GM12878 (cell line): Measurements from ENCODE around the gene CCDC51. TPM values are rescaled to one million over a fixed set of nuclear protein-coding genes. Genes with fewer than 3 reads are reported as not detected.
A peak's percentile ranks its signal among the peaks of the same experiment; 100 is the strongest.

Experiments
- ATAC-seq: fragments of 200-7000 bp; cut with Tn5 transposase; 3 replicates; pipeline ENCODE4 v1.9.1; 2020; ENCODE audit warnings: mild to moderate bottlenecking, moderate library complexity
- BruUV-seq: library from RNA; stranded (reverse); fragments of 400-500 nt; replicated peaks from 2 replicates; lab custom pipeline; 2021; lab: Mats Ljungman, UMichigan
- CTCF ChIA-PET: fragments of 300-600 bp; sonication (Branson Sonifier 250); formaldehyde crosslinking; extraction: SDS; loops from one replicate; lab custom pipeline; 2021; ENCODE audit warnings: inconsistent platforms; lab: Yijun Ruan, JAX
- POLR2A ChIA-PET: fragments of 350-600 bp; formaldehyde crosslinking; extraction: SDS; loops from one replicate; lab custom pipeline; 2021; ENCODE audit warnings: inconsistent platforms; lab: Charles Lee
- RAD21 ChIA-PET: fragments of 300-600 bp; sonication (Branson Sonifier 250); formaldehyde crosslinking; loops from one replicate; lab custom pipeline; 2023; ENCODE audit warnings: antibody characterized with exemption; ENCODE audit not compliant: unreplicated experiment; lab: Charles Lee
- SMC1A ChIA-PET: fragments of 300-600 bp; sonication (Branson Sonifier 250); formaldehyde crosslinking; loops from one replicate; lab custom pipeline; 2023; ENCODE audit not compliant: unreplicated experiment, uncharacterized antibody; lab: Charles Lee
- DNase-seq: peaks from one replicate; pipeline ENCODE4 v3.0.0-alpha.2; 2011; ENCODE audit warnings: low read depth, low spot score
- FAIRE-seq: peaks from 3 replicates; lab custom pipeline; 2011; peaks lifted over from hg19 to GRCh38; lab: Jason Lieb, UNC
- H2AFZ ChIP-seq: 2 replicates; pipeline ENCODE4 v1.6.0; 2011; ENCODE audit warnings: low read depth, low read length, control low read depth; ENCODE audit not compliant: control insufficient read depth
- H3K27ac ChIP-seq: 2 replicates; pipeline ENCODE4 v1.5.1; 2011; ENCODE audit warnings: control low read depth; ENCODE audit not compliant: control insufficient read depth, insufficient read depth
- H3K27me3 ChIP-seq, 2 experiments: replicated peaks in 1 of 2; 2 replicates each; pipeline versions ENCODE4 v1.6.0 to v1.6.1; 2011; ENCODE audit warnings: low read length in 1 of 2; ENCODE audit not compliant: control insufficient read depth in 2 of 2, insufficient read depth in 2 of 2
- H3K36me3 ChIP-seq, 2 experiments: 2 replicates each; pipeline ENCODE4 v1.5.1; 2011; ENCODE audit warnings: low read length in 1 of 2; ENCODE audit not compliant: control insufficient read depth in 2 of 2, insufficient read depth in 2 of 2
- H3K4me1 ChIP-seq: 2 replicates; pipeline ENCODE4 v1.6.1; 2011; ENCODE audit warnings: mild to moderate bottlenecking, low read length, moderate library complexity, mixed read lengths; ENCODE audit not compliant: control insufficient read depth, insufficient read depth
- H3K4me2 ChIP-seq: 2 replicates; pipeline ENCODE4 v1.6.0; 2011; ENCODE audit warnings: control low read depth; ENCODE audit not compliant: control insufficient read depth, insufficient read depth
- H3K4me3 ChIP-seq: fragments of 200-600 bp; sonication (generic); 2 replicates; pipeline ENCODE4 v1.5.1; 2016
- H3K79me2 ChIP-seq: 2 replicates; pipeline ENCODE4 v1.6.0; 2011; ENCODE audit warnings: low read length; ENCODE audit not compliant: control insufficient read depth, insufficient read depth
- H3K9ac ChIP-seq: 2 replicates; pipeline ENCODE4 v1.8.0; 2011; ENCODE audit warnings: low read length, control low read depth, mixed read lengths; ENCODE audit not compliant: control insufficient read depth, insufficient read depth
- H3K9me3 ChIP-seq: replicated peaks from 3 replicates; pipeline ENCODE4 v1.5.1; 2011; ENCODE audit warnings: mild to moderate bottlenecking, low read length; ENCODE audit not compliant: control insufficient read depth, insufficient read depth
- H4K20me1 ChIP-seq: 2 replicates; pipeline ENCODE4 v1.6.0; 2011; ENCODE audit not compliant: control insufficient read depth, insufficient read depth
- BACH1 ChIP-seq: fragments of 450-650 bp; IDR thresholded peaks from 2 replicates; pipeline ENCODE4 v1.6.1; 2017; ENCODE audit warnings: mild to moderate bottlenecking, borderline replicate concordance
- BCL11A ChIP-seq: IDR thresholded peaks from 2 replicates; pipeline ENCODE4 v1.6.1; 2011; ENCODE audit warnings: low read depth, low read length
- CEBPB ChIP-seq, 2 experiments: fragments of 150-350 bp in 1 of 2; IDR thresholded peaks; 2 replicates each; pipeline ENCODE4 v1.6.1; 2012 to 2014; ENCODE audit warnings: low read depth in 2 of 2, low read length in 2 of 2, borderline replicate concordance in 1 of 2, inconsistent platforms in 1 of 2
- CREB1 ChIP-seq: IDR thresholded peaks from 2 replicates; pipeline ENCODE4 v1.6.1; 2012; ENCODE audit warnings: low read depth, mild to moderate bottlenecking, inconsistent platforms
- CREM ChIP-seq: IDR thresholded peaks from 2 replicates; pipeline ENCODE4 v1.6.1; 2014; ENCODE audit warnings: antibody characterized with exemption, low read depth
- HDGF ChIP-seq: fragments of 450-650 bp; IDR thresholded peaks from 2 replicates; pipeline ENCODE4 v1.6.1; 2016; ENCODE audit warnings: antibody characterized with exemption
- MEF2B ChIP-seq: fragments of 450-650 bp; IDR thresholded peaks from 2 replicates; pipeline ENCODE4 v1.6.1; 2018; ENCODE audit warnings: mild to moderate bottlenecking, moderate library complexity; ENCODE audit not compliant: partially characterized antibody, poor library complexity, severe bottlenecking
- MTA2 ChIP-seq: fragments of 450-650 bp; IDR thresholded peaks from 2 replicates; pipeline ENCODE4 v1.6.1; 2016; ENCODE audit warnings: low read depth, mild to moderate bottlenecking, moderate library complexity
- NBN ChIP-seq: fragments of 450-650 bp; IDR thresholded peaks from 2 replicates; pipeline ENCODE4 v1.6.1; 2016
- NFIC ChIP-seq: IDR thresholded peaks from 2 replicates; pipeline ENCODE4 v1.6.1; 2012; ENCODE audit warnings: low read depth, mild to moderate bottlenecking, inconsistent platforms, low read length, moderate library complexity
- POLR2AphosphoS2 ChIP-seq: IDR thresholded peaks from 2 replicates; pipeline ENCODE4 v1.6.1; 2011; ENCODE audit warnings: low read depth, mild to moderate bottlenecking, low read length, improper control_type of control experiment, moderate library complexity
- RCOR1 ChIP-seq: conservative IDR thresholded peaks from 2 replicates; pipeline ENCODE4 v1.6.1; 2012; ENCODE audit warnings: low read depth, low read length, improper control_type of control experiment
- SIN3A ChIP-seq: IDR thresholded peaks from 2 replicates; pipeline ENCODE4 v1.6.1; 2012; ENCODE audit warnings: low read depth, low read length, improper control_type of control experiment
- SP1 ChIP-seq: IDR thresholded peaks from one replicate; pipeline ENCODE4 v1.6.1; 2011; ENCODE audit warnings: low read depth, low read length
- TARDBP ChIP-seq: IDR thresholded peaks from 2 replicates; pipeline ENCODE4 v1.6.1; 2016; ENCODE audit warnings: borderline replicate concordance
- TCF12 ChIP-seq: IDR thresholded peaks from 2 replicates; pipeline ENCODE4 v1.6.1; 2011; ENCODE audit warnings: low read depth, mild to moderate bottlenecking, low read length
- ZNF274 ChIP-seq: IDR thresholded peaks from one replicate; pipeline ENCODE4 v1.8.0; 2011; ENCODE audit not compliant: insufficient read length, insufficient read depth
- WGBS: methylation state at CpG from one replicate; pipeline ENCODE4 v1.1.6; 2016; ENCODE audit warnings: low lambda C conversion rate; ENCODE audit not compliant: insufficient replicate concordance, insufficient coverage; ENCODE audit errors: missing lambda C conversion rate; 5-methylcytosine and 5-hydroxymethylcytosine counted together
- in situ Hi-C: fragments of 300-500 bp; cut with MboI; formaldehyde crosslinking; loops from 9 replicates; pipeline ENCODE4 v1.14.3; 2018; ENCODE audit warnings: mixed read lengths
- intact Hi-C: fragments of 100-400 bp; cut with micrococcal nuclease; formaldehyde crosslinking; loops from one replicate; pipeline ENCODE4 v1.14.2; 2022; ENCODE audit not compliant: unreplicated experiment
- polyA plus RNA-seq, 11 experiments: library from polyadenylated mRNA; depleted of rRNA in 4 of 11; unstranded in 6 of 11; stranded (reverse) in 5 of 11; fragments of >200 nt; fragmentation: Nextera tagmentation in 4 of 11; fragmentation: Illumina TruSeq in 1 of 11; extraction: Ambion mirVana in 4 of 11; extraction: Trizol in 1 of 11; gene quantifications; 1 replicate in 1 of 11; 2 replicates in 10 of 11; pipeline versions ENCODE4 v1.2.1 to v1.2.3, GENCODE V29; 2011 to 2016; ENCODE audit warnings: inconsistent platforms in 2 of 11, missing spikeins in 2 of 11, low read depth in 1 of 11
- total RNA-seq, 4 experiments: library from RNA; depleted of rRNA in 3 of 4; stranded (reverse); fragments of >200 nt in 3 of 4; fragmentation: Illumina TruSeq in 1 of 4; extraction: Trizol in 1 of 4; gene quantifications; 2 replicates each; pipeline versions ENCODE4 v1.2.1 to v1.2.3, GENCODE V29; 2013 to 2021
- TF ChIP-seq, protein P1 (sequence below): IDR thresholded peaks from 2 replicates; pipeline ENCODE4 v1.6.1; 2011; ENCODE audit warnings: low read depth, mild to moderate bottlenecking, low read length, moderate library complexity, borderline replicate concordance; ENCODE audit errors: extremely low read depth

The CCDC51 gene
- total and polyA plus RNA-seq, 10 of the 15 experiments (the other 5 are each of a cell fraction or from before 2014, with no cell fraction given) = 10.6 to 54.9 (median 28.5) TPM

DNA sequence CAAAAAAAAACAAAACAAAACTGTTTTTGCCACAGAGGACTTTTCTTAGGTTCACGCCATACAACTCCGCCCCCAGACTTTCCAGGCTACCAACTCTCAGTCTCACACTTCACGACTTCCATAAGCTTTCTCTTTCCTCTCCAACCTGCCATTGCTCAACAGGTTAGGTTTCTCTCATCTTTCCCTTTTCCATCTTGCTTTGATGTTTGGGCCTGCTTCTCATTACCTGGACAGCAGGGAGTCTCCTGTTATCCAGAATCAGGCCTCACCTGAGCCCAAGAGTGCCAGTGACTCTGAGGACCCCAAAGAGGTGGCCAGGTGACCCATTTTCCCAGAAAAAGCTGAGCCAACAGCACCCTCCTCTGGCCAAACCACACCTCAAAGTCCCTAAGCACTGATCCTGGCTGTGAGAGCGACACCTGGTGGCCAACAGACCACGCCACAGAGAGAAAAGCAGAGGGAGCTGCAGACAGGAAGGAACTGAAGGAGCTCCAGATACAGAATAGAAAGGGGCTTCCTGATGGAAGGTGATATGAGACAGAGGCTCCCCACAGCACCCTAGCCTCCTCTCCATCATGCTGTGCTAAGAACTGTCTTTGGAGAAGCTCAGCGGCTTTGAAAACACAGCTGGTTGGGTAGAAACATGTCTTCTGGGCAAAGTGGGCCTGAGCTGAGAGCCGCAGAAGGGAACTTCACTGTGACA is 4.0 kb downstream of the CCDC51 start (continued):
- TF ChIP-seq RCOR1 = no peak
- TF ChIP-seq MEF2B = no peak
- TF ChIP-seq SP1 = no peak
- TF ChIP-seq HDGF = no peak
- TF ChIP-seq CREM = 0 out of 2 replicates have a peak, but pooled peaks have one; percentile 37
- TF ChIP-seq ZNF274 = no peak
- TF ChIP-seq NBN = peak; percentile 85
- TF ChIP-seq BACH1 = no peak
- no peak for TF ChIP-seq TCF12
- TF ChIP-seq CEBPB (IDR thresholded peaks at IDR 0.05; ENCODE audit: borderline replicate concordance in 1 of 2, low read depth in 2 of 2, low read length in 2 of 2) = no peak

DNA sequence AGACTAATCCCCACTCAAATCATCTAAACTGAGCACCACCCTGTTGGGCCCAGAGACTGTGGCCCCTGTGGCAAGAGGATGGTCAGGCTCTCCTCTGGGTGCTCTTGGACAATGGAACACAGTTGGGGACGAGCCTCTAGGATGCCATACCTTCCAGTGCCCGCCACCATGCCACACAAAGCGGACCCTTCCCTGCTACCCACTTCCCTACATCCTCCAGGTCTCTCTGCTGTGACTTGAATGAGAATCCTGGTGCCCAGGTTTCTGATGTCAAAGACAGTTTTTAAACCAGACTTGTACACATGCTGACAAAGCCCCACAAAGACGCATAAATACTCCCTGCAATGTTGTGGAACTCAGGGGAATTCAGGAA is 4.7 kb downstream of the CCDC51 start:
- Histone ChIP-seq H3K4me3 (no peak overlapping the region), H3K4me1 (peaks cover 26% of the 10 kb centered on the region), H3K27me3 (no peaks in the 10 kb centered on the region), H3K9ac (no peak overlapping the region), H3K4me2 (no peak overlapping the region), H3K9me3 (no peaks in the 10 kb centered on the region), H3K79me2 (peaks cover 14% of the 10 kb centered on the region), H4K20me1 (no peaks in the 10 kb centered on the region), H2AFZ (no peak overlapping the region), H3K27ac (no peak overlapping the region), H3K36me3 (peaks cover 2 to 16% of the 10 kb centered on the region in 2 experiments; a peak in 2 of 4 replicates)
- ChIA-PET RAD21 (interaction anchor here (1.3 to 4.9 kb wide), 27 partner anchors 9 to 250 kb away, joined by 3 to 259 read pairs (median 13); partner anchors contain the start of genes CDC25A, PFKFB4 and ZNF589), POLR2A (interaction anchor here (1.2 to 2.4 kb wide), 4 partner anchors 35 to 241 kb away, joined by 4 to 11 read pairs (median 5); no protein-coding TSS in a partner anchor), CTCF (interaction anchor here (1.0 to 12.5 kb wide), 45 partner anchors 8 to 913 kb away, joined by 3 to 757 read pairs (median 17); partner anchors contain the start of genes ATRIP, CAMP, CDC25A and NME6), SMC1A (interaction anchor here (0.6 to 11.5 kb wide), 32 partner anchors 9 to 269 kb away, joined by 3 to 287 read pairs (median 9); partner anchors contain the start of genes ATRIP, CDC25A, PFKFB4 and SLC26A6)
- in situ Hi-C loops = loop anchor here (5.0 kb wide), 3 partner anchors 33 to 203 kb away; no protein-coding TSS in a partner anchor
- TF ChIP-seq SIN3A (no peak), MTA2 (no peak), CREB1 (no peak), POLR2AphosphoS2 (no peak), CREM (no peak), NFIC (no peak), BCL11A (no peak), TARDBP (no peak)
- TF ChIP-seq, protein P1, sequence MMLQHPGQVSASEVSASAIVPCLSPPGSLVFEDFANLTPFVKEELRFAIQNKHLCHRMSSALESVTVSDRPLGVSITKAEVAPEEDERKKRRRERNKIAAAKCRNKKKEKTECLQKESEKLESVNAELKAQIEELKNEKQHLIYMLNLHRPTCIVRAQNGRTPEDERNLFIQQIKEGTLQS = no peak
- no TSS peak for BruUV-seq
- FAIRE-seq (no peak), DNase-seq (no peak), ATAC-seq (no peak)
- intact Hi-C loops = no loop called here
- 39% methylated on average over 4 of the region's 4 CpGs for WGBS
